OCI-LY7 (cell line): ENCODE results near the gene HPSE. TPM values are rescaled to one million over a fixed set of nuclear protein-coding genes. Genes with fewer than 3 reads are reported as not detected.

Experiments used
- BruUV-seq: library from RNA; stranded (reverse); fragments of 400-500 nt; replicated peaks from 2 replicates; lab custom pipeline; 2021; lab: Mats Ljungman, UMichigan
- CTCF ChIA-PET: fragments of 300-600 bp; sonication (Branson Sonifier 250); formaldehyde crosslinking; loops from one replicate; lab custom pipeline; 2022; ENCODE audit warnings: antibody characterized with exemption; ENCODE audit not compliant: unreplicated experiment; lab: Charles Lee
- POLR2A ChIA-PET: fragments of 300-600 bp; sonication (Branson Sonifier 250); formaldehyde crosslinking; loops from one replicate; lab custom pipeline; 2022; ENCODE audit warnings: antibody characterized with exemption; lab: Charles Lee
- DNase-seq: peaks from one replicate; pipeline ENCODE4 v3.0.0-alpha.2; 2015; ENCODE audit warnings: low spot score
- H2AFZ ChIP-seq: fragments of 200-600 bp; sonication (generic), shearing (Covaris generic); 2 replicates; pipeline ENCODE4 v1.6.1; 2014; ENCODE audit warnings: mild to moderate bottlenecking, antibody characterized with exemption, low read length, moderate library complexity
- H3K27ac ChIP-seq: fragments of 200-600 bp; sonication (generic); 2 replicates; pipeline ENCODE4 v1.5.1; 2014; ENCODE audit warnings: mixed run types, low read depth, mild to moderate bottlenecking, moderate library complexity, low read length, inconsistent platforms; ENCODE audit not compliant: poor library complexity, severe bottlenecking
- H3K36me3 ChIP-seq: fragments of 200-600 bp; sonication (generic); 2 replicates; pipeline ENCODE4 v1.6.1; 2014; ENCODE audit warnings: mild to moderate bottlenecking, antibody characterized with exemption, low read length, moderate library complexity, mixed read lengths; ENCODE audit not compliant: insufficient read depth
- H3K4me1 ChIP-seq: fragments of 200-600 bp; sonication (generic); 2 replicates; pipeline ENCODE4 v1.5.1; 2014; ENCODE audit warnings: mild to moderate bottlenecking, low read length; ENCODE audit not compliant: insufficient read depth, poor library complexity, severe bottlenecking
- H3K4me2 ChIP-seq: fragments of 200-600 bp; sonication (generic); 2 replicates; pipeline ENCODE4 v1.6.1; 2014; ENCODE audit warnings: mild to moderate bottlenecking, low read length
- H3K4me3 ChIP-seq: fragments of 200-600 bp; sonication (generic); 2 replicates; pipeline ENCODE4 v1.5.1; 2014; ENCODE audit warnings: mild to moderate bottlenecking, low read depth, low read length; ENCODE audit not compliant: poor library complexity, severe bottlenecking
- H3K79me2 ChIP-seq: fragments of 200-600 bp; sonication (generic); 2 replicates; pipeline ENCODE4 v1.6.1; 2016; ENCODE audit warnings: low read depth, mild to moderate bottlenecking, low read length, moderate library complexity, mixed read lengths; ENCODE audit not compliant: insufficient read depth
- H3K9me2 ChIP-seq: fragments of 200-600 bp; sonication (generic); 2 replicates; pipeline ENCODE4 v1.6.1; 2016; ENCODE audit warnings: mild to moderate bottlenecking, low read length, mixed read lengths; ENCODE audit not compliant: insufficient read depth
- H3K9me3 ChIP-seq: fragments of 200-600 bp; sonication (generic); 2 replicates; pipeline ENCODE4 v1.6.1; 2014; ENCODE audit warnings: mild to moderate bottlenecking, mixed run types, low read length, mixed read lengths
- H4K20me1 ChIP-seq: fragments of 200-600 bp; sonication (generic); 2 replicates; pipeline ENCODE4 v1.6.1; 2014; ENCODE audit warnings: mild to moderate bottlenecking, antibody characterized with exemption, low read length, moderate library complexity, mixed read lengths; ENCODE audit not compliant: insufficient read depth
- CTCF ChIP-seq: fragments of 200-600 bp; sonication (generic); conservative IDR thresholded peaks from 2 replicates; pipeline ENCODE4 v1.5.1; 2014; ENCODE audit warnings: mild to moderate bottlenecking, antibody characterized with exemption, low read length, moderate library complexity, mixed read lengths
- EZH2phosphoT487 ChIP-seq: fragments of 200-600 bp; sonication (generic); IDR thresholded peaks from 2 replicates; pipeline ENCODE4 v1.6.1; 2018; ENCODE audit warnings: low read depth, borderline replicate concordance, mild to moderate bottlenecking, mixed run types, antibody characterized with exemption, low read length, moderate library complexity, mixed read lengths
- intact Hi-C: fragments of 100-400 bp; cut with micrococcal nuclease; formaldehyde crosslinking; loops from one replicate; pipeline ENCODE4 v1.10.0; 2022; ENCODE audit not compliant: unreplicated experiment
- total RNA-seq, 2 experiments: library from RNA; depleted of rRNA in 1 of 2; stranded (reverse); fragments of >200 nt in 1 of 2; shearing (Covaris generic) in 1 of 2; gene quantifications; 2 replicates each; pipeline ENCODE4 v1.2.3, GENCODE V29; 2014 to 2022

The HPSE gene
- total RNA-seq, 2 experiments from 2014 or later, result 2.4 to 3.1 TPM

GRCh38 chr4:83308672-83309071, 26.0 kb downstream of the HPSE start:
- no peak for DNase-seq
- BruUV-seq, result no TSS peak
- intact Hi-C loops, result no loop called here
- no peaks in the 10 kb centered on the region for H3K4me1 ChIP-seq
- no peak overlapping the region for H3K4me3 ChIP-seq
- H3K4me2 ChIP-seq, result no peak overlapping the region
- ChIA-PET POLR2A (interaction anchor here (0.5 to 1.1 kb wide), 3 partner anchors 11 to 282 kb away, joined by 3 to 4 read pairs (median 3); no protein-coding TSS in a partner anchor), CTCF (no interaction called here)
- no peak overlapping the region for H3K27ac ChIP-seq
- H4K20me1 ChIP-seq, result no peaks in the 10 kb centered on the region
- no peaks in the 10 kb centered on the region for H3K79me2 ChIP-seq
- H3K36me3 ChIP-seq, result no peaks in the 10 kb centered on the region
- no peak for TF ChIP-seq EZH2phosphoT487
- no peak for TF ChIP-seq CTCF
- no peak overlapping the region for H2AFZ ChIP-seq
- H3K9me2 ChIP-seq, result no peaks in the 10 kb centered on the region
- no peaks in the 10 kb centered on the region for H3K9me3 ChIP-seq

GRCh38 chr4:83307920-83308319, 26.7 kb downstream of the HPSE start:
- H3K9me3 ChIP-seq, result no peaks in the 10 kb centered on the region
- no peaks in the 10 kb centered on the region for H3K9me2 ChIP-seq
- no TSS peak for BruUV-seq
- no peak overlapping the region for H3K4me2 ChIP-seq
- no peaks in the 10 kb centered on the region for H4K20me1 ChIP-seq
- CTCF ChIA-PET, result no interaction called here
- H3K4me3 ChIP-seq, result no peak overlapping the region
- TF ChIP-seq EZH2phosphoT487, result no peak
- no peak for DNase-seq
- H3K27ac ChIP-seq, result no peak overlapping the region
- POLR2A ChIA-PET, result interaction anchor here (0.6 to 0.7 kb wide), 2 partner anchors 10 to 1622 kb away, joined by 3 to 5 read pairs; no protein-coding TSS in a partner anchor
- H2AFZ ChIP-seq, result no peak overlapping the region
- H3K4me1 ChIP-seq, result no peaks in the 10 kb centered on the region
- H3K79me2 ChIP-seq, result no peaks in the 10 kb centered on the region
- H3K36me3 ChIP-seq, result no peaks in the 10 kb centered on the region
- intact Hi-C loops, result no loop called here

DNA sequence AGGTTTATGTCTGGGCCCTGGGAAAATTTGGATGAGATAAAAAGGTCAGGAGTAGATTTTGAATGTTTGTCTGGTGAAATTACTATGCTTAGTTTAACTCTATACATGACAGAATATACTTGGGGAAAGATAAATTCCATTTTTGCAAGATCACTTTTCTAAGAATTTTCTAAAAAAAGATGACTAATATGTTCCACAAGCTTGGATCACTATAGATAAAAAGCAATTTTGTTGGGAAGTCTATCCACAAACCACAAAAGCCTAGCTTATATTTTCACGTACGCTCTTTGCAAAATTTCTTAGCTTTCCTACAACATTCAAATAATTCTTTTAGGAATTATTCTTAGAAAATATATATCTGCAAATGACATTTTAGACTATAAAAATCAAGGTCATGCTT, 29.5 kb downstream of the HPSE start:
- no peak for DNase-seq
- no peaks in the 10 kb centered on the region for H3K9me2 ChIP-seq
- TF ChIP-seq EZH2phosphoT487 (no peak), CTCF (no peak)
- no TSS peak for BruUV-seq
- ChIA-PET CTCF (no interaction called here), POLR2A (no interaction called here)
- intact Hi-C loops, result no loop called here
- no peaks in the 10 kb centered on the region for H3K4me1 ChIP-seq
- H3K4me2 ChIP-seq, result no peak overlapping the region
- H3K4me3 ChIP-seq, result no peak overlapping the region
- no peaks in the 10 kb centered on the region for H4K20me1 ChIP-seq
- no peaks in the 10 kb centered on the region for H3K36me3 ChIP-seq
- H3K9me3 ChIP-seq, result no peaks in the 10 kb centered on the region
- no peaks in the 10 kb centered on the region for H3K79me2 ChIP-seq
- no peak overlapping the region for H2AFZ ChIP-seq
- H3K27ac ChIP-seq, result no peak overlapping the region
